Stimulated activated CD4-positive, alpha-beta T cell treated with anti-CD3 and anti-CD28 coated beads, Interleukin-4, amount 100 ng/mL, for 4 hours (primary cell): ENCODE measurements around the gene KCNK17.

Experiments used
- DNase-seq, 2 experiments: peaks; one replicate each; pipeline ENCODE4 v3.0.0-alpha.2; 2020

KCNK17 gene, protein sequence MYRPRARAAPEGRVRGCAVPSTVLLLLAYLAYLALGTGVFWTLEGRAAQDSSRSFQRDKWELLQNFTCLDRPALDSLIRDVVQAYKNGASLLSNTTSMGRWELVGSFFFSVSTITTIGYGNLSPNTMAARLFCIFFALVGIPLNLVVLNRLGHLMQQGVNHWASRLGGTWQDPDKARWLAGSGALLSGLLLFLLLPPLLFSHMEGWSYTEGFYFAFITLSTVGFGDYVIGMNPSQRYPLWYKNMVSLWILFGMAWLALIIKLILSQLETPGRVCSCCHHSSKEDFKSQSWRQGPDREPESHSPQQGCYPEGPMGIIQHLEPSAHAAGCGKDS

GRCh38 chr6:39314273-39314795 is at the start of gene KCNK17:
Gene KCNK17 (minus strand): TSS chr6:39314419. CDS start chr6:39314320, 99 bp downstream.
- no peak for DNase-seq

- DNase-seq, result no peak
These were observed 49.1 kb upstream of the KCNK17 start for GRCh38 chr6:39363280-39363679.

GRCh38 chr6:39362487-39362865 is 48.3 kb upstream of the KCNK17 start:
- DNase-seq, result no peak

GRCh38 chr6:39361657-39362486 is 47.7 kb upstream of the KCNK17 start:
- DNase-seq, result peak; percentile 7 to 45

DNA sequence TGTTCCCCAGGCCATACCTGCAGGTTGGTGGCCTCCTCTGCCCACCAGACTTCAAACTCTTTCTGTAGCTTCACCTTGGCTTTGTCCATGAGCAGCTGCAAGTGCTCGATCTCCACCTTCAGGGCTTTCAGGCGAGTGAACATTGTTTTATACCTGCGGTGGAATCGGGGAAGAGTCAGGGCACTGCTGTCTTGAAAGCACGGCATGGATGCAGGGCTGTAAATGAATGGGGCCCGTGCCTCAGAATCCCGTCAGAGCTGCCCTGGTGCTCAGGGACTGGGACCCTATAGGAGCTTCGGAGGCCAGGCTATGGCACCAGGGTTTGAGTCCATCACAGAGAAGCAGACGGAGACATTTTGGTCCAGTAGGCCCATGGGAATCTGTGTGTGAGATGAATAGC is 46.2 kb upstream of the KCNK17 start:
- no peak for DNase-seq

DNA sequence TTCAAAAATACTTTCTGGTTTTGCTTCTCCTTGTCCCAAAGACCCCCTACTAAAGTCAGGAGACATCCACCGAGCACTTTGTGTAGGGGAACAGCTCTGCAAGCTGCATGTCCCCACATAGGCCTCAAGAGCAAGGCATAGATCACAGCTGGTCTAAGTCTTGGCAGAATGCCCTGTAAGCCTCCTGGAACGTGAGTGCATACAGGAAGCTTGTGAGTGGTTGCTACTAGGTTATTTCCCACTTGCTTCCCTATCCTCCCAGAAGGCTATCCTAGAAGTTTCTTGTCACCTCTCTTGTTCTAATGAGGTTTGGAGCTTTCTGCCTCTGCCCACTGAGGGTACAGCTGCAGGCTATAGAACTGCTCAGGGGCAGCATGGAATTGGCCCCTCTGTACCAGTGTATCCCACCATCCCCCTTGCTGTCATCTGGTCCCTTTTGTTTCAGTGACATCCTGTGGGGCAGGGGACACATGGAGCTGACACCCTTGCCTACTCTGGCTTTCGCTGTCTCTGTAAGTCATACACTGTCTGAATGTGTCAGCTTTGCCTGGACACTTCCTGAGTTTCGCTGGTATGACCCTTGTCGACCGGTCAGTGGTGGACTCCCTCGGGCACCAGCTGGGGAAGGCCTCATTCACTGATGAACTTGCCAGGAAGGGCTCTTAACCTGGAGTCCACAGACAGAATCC is 43.9 kb upstream of the KCNK17 start:
- no peak for DNase-seq

DNA sequence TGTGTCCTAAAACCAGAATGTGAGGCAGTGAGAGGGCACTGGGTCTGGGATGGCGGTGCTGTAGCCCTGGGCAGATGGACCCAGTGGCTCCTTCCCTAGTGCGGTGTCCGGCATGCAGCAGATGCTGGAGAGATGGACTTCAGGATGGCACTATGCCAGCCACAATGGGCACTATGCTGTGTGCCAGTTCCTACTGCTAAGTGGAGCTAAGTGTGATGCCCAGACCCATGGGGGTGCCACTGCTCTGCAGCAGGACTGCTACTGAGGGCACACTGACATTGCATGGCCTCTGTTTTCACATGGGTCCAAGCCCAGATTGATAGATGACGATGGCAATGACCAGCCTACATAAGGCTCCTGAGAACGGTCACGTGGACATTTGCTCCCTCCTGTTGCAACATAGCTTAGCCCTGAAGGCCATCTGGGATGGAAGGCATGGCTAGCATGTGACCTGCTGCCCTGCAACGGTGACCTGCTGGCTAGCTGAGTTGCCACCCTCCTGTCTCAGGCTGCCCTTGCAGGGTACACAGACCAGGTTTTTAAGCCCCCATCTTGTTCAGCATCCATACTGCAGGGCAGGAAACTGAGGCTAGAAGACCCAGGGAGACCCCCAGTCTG is 39.6 kb upstream of the KCNK17 start:
- DNase-seq, result no peak

DNA sequence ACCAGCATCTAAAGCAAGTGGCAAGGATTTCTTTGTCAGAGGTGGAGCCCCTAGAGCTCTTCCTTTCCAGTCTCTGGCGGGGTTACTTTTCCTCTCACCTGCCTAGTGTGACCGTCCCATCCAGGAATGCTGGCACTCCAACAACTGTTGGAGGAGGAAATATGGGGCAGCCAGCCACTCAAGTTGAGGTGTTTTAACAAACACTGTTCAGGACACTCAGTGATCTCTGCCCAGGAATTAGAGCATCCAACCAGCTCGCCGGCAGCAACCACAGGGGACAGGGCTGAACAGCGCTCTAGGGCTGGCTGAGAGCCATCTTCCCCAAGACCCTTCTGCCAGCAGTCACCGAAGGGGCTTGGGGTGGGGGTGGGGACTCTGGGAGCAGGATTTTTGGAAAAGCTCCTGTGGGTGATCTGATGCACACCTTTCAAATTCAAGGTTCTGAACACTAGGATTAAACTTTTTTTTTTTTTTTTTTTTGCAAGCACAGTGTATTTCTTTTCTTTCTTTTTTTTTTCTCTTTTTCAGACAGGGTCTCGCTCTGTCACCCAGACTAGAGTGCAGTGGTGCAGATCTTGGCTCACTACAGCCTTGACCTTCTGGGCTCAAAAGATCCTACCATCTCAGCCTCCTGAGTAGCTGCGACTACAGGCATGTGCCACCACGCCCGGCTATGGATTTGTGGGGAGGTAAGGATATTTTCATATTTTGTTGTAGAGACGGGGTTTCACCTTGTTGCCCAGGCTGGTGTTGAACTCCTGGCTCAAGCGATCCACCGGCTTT is 36.7 kb upstream of the KCNK17 start:
- no peak for DNase-seq

GRCh38 chr6:39348740-39349139 is 34.5 kb upstream of the KCNK17 start:
- no peak for DNase-seq

DNA sequence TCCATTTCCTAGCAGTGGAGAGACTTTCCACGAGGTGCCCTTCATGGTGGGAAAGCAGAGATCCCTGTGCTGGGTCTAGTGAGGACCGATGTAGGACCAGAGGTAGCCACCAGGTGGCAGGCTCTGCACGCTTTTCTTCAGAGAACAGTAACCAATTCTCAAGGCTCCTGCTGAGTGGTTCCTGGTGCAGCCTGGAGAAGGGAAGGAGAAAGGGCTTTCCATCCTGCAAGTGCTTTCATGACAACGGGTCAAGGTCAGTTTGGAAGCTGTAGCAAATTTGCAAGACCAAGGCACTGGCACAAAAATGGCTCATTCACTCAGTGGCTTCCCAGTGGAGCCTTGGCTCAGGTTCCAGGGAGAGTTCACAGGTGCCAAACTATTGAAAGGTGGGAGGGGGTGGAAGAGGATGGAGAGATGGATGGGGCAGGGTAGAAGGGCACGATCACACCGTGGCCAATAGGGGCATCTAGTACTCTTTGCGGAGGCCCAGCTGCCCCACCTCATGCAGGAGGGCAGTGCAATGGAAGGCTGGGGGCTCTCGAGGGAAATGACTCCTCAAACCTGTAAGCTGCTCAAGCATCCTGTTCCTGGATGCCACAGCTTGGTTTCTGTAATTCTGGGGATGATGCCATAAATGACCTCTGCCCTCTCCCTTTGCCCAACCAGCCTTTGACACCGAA is 33.8 kb upstream of the KCNK17 start:
- peak; percentile 27 to 62 for DNase-seq

- DNase-seq, result no peak
These were observed 33.0 kb upstream of the KCNK17 start for GRCh38 chr6:39347206-39347605.

DNA sequence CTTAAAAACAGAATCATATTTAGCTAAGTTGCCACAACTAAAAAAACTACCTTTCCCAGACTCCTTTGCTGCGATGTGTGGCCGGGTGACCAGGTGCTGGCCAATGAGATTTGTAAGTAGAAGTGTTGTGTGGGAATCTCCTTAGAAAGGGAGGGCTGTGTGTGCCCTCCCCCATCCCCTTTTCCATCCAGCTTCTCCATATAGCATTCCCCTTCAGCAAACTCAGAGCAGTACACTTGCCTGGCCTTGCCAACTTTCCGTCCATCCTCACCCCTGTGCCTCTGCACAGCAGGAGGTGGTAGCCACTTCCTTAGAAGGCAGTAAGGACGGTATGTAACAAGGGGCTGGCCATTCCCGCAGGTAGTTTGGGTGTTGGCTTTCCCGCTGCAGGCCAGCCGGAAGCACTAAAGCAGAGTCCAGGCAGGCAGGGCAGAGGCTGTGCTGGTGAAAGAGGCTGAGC is 30.6 kb upstream of the KCNK17 start:
- DNase-seq, result no peak

DNA sequence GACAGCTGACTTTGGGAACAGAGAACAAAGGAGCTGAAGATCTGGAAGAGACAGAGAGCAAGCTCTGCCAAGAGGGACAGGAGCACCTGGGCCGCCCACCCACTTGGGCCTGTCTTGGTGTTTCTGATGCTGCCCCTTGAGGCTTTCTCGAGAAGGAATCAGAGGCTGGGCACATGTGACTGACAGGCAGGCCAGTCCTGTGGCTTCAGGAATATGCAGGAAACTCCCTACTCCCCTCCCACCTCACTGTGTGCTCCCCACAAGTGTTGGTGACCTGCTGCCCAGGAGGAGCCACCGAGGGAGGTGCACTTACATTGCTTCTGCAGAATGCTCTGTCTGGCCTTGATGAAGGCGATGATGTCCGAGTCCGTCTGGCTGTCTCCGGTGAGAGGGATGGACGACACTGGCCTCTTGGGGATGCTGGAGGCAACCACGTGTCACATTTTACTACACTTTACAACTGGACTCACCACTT is 29.2 kb upstream of the KCNK17 start:
- DNase-seq, result no peak

DNA sequence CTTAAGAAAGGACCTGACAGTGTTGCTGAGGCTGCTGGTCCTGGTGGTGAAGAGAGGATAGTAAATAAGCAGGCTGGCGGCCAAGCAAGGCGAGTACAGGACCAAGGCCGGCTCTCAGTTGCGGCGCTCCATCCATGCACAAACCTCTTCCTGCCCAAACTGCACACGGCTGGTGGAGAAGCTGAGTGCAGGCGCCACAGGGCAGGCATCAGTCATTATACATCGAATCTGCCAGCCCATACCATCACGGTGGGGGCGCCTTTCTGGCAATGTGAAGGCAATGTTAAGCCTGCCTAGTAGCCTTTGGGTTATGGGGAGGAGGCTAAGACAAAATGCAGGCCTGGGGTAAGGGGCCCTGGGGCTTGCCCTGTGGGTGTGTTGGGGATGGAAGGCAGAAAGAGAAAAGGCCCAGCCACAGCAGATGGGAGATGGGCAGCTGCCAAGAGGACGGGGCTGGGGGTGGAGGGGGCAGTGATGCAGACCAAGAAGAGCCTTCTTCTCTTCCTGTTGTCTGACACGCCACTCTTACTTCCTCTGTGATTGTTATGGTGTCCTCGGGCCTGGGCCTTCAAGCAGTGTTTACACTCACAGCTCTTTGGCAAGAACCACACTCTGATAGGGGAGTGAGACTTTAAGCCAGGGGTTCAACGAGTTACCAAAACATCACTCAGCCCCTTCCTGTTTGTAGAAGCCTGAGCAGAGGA is 28.6 kb upstream of the KCNK17 start:
- DNase-seq, result no peak

DNA sequence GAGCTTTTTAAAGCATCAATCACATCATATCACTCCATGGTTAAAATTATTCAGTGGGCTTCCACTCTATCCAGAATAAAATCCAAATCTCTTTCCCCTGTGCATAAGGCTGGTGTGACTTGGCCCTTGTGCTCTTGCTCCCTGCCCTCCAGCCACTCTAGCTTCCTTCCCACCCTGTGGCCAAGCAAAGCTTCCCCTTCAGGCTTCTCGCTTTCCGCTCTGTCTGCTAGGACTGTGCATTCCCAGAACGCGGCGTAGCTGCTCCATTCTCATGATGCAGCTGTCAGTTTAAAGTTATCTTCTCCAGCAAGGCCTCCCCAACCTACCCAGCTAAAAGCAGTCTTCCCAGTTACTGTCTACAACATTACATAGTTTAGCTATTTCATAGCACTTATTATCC is 27.7 kb upstream of the KCNK17 start:
- no peak for DNase-seq

- DNase-seq, result no peak
These were observed 27.1 kb upstream of the KCNK17 start for GRCh38 chr6:39341352-39341751.

DNA sequence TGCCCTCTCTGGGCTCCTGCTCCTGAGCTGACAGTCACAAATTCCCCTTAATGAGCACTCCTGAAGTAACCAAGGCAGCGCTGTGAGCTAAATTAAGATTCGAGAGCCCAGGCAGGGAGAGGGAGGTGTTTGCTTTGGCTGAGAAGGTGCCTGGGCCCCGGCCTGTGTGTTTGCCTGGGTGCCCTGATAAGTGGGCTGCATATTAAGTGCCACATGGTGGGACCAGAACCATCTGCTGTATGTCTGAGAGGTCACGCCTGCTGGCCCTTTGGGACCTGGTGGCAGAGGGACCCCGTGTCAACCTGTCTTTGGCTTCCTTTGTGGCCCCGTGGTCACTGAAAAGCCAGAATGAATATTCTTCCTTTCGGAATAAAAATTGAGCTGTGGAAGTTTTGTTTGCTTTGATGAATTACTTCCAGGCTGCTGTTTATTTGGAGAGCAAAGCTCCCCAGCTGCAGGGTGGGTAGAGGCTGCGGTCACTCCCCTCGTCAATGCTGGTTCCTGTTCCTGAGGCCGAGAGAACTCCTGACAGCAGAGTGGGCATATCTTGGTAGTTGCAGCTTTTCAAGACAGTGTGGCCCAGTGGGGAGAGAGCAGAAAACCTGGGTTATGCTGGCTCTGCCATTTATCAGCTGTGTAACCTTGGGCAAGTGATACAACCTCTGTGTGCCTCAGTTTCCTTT is 25.8 kb upstream of the KCNK17 start:
- DNase-seq, result no peak

GRCh38 chr6:39339096-39339867 is 25.1 kb upstream of the KCNK17 start:
- DNase-seq, result no peak

DNA sequence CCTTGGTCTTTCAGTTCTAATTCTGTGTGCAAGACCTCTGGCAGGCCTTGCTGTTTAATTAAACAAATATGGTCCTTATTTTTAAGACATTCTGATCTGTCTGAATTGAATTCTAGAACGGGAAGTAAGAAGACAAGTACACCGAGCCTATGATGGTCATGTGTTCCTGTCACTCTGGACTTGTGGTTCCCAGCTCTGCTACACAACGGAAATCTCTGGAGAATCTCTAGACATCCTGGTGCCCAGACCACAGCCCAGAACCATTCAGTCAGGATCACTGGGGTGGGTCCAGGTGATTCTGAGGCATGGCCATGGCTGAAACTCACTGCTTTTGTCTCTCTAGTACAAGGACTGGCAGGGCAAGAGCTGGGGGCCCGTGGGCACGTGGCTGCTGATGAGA is 24.2 kb upstream of the KCNK17 start:
- DNase-seq, result no peak
